Stimulated activated CD4-positive, alpha-beta T cell treated with anti-CD3 and anti-CD28 coated beads, Interleukin-4, amount 100 ng/mL, for 24 hours (primary cell): ENCODE results near the gene GTF2A1L.

Source experiments
- DNase-seq: peaks from one replicate; pipeline ENCODE4 v3.0.0-alpha.2; 2020

The GTF2A1L gene

DNA sequence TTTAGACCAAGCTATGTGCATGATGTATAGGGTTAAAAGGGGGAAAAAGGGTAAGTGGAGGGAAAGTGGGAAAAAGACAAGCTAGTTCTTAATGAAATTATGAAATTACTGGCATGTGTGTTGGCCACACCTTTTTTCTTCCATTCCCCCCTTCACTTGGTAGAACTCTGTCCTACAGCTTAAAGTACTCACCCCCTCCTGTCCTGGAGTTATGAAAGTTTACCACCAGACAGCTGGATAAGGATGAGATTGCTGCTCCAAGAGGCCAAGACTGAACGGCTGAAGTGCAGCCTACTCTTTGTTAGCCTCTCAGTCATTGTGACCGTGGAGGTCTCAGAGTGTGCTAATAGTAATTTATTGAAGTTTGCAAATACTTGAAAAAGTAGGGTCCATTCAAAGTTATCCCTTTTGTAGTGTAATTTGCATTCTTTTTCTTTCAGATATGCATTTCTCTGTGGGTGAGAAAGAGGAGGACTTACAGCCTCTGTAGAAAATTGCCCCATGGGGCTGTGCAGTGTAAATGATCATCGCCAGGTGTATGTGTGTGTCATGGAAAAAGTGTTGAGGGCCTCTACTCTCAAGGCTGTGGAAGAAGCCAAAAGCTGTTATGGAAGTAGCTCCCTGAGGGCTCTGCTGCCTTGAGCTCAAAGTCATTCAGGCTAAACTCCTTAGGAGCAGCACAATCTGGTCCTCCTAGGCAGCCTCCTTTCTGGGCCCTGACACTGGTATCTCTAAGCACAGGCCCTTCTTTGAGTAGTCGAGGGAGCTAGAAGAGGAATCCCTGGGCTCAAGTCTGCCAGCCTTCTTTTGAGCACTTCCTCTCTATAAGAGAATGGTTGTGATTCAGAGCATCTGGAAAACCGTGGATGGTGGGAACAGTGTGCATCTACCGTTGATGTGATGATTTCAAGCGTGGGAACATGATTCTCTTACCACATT is 91.7 kb downstream of the GTF2A1L start:
- DNase-seq, result no peak

DNA sequence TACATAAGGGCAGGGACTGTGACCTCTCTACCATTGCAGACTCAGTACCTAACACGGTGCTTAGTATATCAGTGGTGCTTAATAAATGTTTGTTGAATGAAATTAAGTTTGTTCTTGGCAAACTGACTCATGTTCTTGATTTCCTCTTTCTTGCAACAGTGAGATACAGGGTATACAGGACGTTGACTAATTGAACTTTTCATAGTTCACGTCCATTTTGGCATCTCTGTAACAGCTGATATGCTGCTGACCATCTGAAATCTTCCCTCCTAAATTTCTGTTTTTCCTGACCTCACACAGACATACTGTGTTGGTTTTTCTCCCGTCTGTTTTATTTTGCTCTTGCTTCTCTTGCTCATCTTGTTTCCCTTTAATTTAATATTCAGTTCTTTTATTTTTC is 93.7 kb downstream of the GTF2A1L start:
- DNase-seq, result no peak

DNA sequence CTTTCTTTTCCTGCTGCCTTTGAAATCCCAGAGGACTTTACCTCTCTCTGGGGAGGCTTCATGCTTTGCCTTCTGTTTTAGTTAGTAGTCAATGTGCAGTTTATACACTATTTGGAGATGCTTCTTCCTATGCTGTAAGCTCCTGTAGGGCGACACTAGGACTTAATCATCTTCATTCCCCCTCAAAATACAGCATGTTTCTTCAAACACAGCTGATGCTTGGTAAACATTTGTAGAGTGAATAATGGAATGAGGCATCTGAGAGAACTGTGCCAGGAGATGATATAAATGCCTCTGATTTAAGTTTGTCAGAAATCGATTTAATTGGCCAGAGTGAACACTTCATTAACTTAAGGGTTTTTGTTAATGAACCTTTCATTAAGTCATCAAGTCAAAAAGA is 94.5 kb downstream of the GTF2A1L start:
- DNase-seq, result no peak

DNA sequence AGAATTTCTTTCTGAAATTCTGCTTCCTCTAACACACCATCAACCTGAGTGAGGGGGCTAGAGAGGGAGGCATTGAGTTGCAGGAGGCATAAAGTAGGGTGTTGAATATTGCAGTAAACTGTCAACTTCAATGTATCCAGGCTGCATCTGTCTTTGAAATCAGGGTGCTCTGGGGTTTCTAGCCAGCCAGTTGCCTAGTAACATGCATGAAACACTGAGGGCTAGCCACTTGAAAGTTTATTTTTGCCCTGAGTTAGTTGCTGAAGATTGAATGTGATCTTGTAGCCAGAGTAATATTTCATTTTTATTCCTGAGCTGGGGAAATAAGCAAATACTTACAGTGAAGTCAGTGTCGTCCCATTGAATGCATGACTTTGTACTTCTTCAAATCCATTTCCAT is 96.0 kb downstream of the GTF2A1L start:
- no peak for DNase-seq

DNA sequence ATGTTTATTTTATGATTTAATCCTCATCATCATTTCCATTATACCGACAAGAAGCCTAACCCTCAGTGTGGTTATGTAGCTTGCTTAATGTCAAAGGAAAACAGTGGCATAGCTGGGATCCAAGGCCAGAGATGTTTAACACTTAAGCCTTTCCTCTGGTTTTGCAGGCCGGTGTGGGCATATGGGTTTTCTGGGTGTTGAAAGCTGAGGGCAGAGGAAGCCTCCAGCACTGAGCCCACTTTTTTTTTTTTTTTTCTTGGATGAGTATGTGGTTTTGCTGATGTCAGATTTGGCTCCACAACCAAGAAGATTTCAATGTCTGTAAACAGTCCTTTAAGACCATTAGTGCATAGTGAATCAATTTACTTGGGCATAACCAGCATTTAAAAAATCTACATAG is 96.6 kb downstream of the GTF2A1L start:
- DNase-seq, result no peak

DNA sequence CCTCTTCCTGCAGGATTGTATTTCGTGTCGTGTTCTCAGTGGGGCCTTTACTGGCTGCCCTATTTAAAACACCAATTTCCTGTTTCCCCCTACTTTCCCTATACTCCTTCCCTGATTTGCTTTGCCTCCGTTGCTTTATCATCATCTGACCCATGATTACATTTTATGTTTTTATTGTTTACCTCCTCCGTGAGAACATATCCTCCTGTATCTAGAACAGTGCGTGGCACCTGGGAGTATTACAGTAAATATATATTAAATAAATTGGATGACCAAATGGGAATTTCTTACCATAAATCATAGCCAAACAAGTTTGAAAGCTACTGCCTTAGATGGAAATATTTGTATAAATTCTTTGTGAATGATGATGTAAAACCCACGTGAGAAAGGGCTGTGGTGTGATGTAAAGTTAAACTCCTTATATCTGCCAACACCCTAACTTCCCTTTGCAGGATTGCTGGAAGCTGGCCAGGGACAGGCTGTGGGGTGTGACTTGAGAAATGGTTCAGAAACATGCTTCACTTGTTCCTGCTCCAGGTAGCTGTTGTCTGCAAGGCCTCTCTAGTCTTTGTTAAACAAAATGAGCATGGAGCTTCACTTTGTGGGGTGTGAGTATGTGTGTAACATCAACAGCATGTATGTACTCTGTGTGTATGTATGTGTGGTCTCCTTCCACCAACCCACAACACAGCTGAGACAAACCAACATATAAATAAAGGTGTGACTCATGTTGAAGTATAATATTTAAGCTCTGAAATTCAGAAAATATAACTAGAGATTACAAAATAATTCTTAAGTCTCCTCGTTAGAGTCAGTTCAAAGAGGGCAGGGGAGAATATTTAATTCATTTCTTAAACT is 97.6 kb downstream of the GTF2A1L start:
- no peak for DNase-seq

DNA sequence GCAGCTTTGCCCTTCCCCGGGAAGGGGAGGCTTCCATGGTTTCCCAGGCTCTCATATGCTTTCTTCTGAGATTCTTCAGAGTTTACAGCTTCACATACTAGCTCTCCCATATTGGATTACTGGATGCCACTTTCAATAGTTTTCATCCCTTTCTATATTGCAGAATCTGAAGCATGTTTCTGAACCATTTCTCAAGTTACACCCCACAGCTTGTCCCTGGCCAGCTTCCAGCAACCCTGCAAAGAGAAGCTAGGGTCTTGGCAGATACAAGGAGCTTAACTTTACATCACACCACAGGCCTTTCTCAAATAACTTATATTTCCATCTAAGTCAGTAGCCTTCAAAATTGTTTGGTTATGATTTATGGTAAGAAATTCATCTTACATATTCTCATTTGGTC is 98.3 kb downstream of the GTF2A1L start:
- DNase-seq, result no peak

DNA sequence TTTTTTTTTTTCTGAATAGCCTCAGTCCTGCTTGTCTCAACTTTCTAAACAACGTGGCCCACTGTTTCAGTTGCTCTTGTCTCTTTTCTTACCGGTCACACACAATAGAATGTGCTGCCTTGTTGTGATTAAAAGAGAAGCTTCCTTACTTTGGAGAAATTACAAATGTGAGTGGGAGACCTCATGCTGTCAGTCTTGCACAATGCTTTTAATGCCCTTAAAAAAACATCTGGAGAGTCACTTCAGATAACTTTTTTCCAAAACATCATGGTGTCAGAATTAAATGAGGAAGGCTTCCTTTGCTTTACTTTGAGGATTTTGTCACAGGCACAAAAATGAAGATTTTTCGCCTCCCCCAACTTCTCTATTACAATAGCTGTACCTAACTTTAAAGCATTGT is 100.2 kb downstream of the GTF2A1L start:
- DNase-seq, result no peak

DNA sequence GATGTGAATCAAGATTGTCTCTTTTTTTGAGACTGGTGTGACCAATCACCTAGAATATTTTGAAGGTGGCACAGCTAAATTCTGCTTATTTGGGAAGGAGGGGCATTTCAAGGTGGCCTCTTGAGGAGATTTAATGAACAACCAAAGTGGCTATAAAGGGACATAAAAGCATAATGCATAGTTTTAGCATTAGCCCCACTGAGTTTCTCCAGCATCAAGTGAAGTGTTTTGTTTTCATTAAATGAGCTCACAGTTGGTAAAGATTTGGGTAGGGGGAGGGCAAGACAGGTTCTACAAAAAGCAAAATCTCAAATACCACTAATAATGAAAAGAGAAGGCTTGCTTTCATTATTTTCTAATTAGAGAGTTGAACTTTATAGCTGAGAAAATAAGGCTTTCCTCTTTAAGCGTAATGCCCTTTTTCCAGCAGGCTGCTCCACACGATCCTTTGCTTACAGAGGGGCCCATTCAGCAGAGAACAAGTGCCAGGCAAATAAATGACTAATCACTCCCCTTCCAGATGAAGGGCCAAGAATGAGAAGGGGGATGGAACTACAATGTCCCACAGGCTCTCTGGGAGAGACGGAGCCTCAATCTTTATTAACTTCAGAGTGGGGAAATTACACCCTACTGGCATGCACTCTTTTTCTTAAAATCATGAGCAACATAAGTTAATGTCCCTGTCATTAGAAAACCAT is 102.0 kb downstream of the GTF2A1L start:
- DNase-seq, result no peak

DNA sequence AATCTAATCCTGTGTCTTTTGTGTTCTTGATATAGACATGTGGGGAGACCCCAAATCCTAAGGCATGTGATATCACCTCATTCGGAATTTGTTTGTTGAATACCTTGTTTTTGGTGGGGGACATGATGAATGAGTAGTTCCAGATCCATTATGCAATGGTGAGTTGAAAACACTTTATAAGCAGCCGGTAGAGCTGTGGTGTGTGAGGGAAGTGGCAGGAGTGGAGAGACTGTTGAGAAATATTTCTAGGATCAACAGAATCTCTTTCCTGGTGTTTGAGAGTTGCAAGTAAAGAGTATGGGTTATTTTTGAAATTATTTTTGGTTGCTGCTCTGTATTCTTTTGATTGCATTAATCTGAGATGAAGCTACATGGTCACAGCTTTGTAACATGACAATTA is 103.5 kb downstream of the GTF2A1L start:
- no peak for DNase-seq

DNA sequence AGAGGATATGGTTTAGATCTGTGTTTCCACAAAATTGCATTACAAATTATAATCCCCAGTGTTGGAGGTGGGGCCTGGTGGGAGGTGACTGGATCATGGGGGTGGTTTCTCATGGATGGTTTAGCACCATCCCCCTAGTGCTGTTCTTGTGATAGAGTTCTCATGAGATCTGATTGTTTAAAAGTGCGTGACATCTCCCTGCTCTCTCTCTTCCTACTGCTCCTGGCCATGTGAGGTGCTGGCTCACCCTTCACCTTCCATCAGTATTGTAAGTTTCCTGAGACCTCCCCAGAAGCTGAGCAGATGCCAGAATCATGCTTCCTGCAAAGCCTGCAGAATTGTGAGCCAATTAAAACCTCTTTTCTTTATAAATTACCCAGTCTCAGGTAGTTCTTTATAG is 104.7 kb downstream of the GTF2A1L start:
- no peak for DNase-seq

DNA sequence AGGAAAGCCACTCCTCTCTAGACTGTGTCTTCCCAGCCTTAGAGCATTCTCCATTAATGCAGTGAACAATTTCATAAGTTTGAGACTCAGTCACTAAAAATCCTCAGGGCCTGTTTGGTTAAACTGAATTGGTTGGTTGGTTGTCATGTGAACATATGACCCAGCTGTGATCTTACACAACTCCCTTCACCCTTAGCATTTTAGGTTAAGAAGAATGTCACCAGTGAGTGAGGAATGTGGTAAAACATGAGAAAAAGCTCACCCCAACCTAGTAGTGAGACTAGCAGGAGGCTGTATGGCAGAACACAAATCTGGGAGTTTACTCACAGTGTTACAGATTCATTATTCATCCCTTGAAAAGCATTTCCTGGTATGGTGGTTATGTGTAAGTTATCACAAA is 105.5 kb downstream of the GTF2A1L start:
- DNase-seq, result no peak

DNA sequence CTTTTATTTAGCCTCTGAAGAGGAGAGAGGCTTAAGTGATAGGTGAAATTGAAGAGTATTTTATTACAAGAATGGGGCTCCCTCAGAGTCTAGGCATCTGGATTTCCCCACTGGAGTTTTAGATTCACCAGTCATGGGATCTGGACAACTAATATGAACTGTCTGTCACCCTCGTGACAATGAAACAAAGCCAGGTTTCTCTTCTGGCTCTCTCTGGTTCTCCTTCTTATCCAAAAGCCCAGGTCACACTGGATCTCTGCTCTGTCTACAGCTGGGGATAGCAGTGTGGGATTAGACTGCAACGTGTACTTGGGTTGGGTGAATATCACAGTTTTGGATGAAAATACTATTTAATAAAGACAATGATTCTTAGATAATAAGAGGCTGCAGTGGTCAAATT is 106.6 kb downstream of the GTF2A1L start:
- DNase-seq, result no peak

DNA sequence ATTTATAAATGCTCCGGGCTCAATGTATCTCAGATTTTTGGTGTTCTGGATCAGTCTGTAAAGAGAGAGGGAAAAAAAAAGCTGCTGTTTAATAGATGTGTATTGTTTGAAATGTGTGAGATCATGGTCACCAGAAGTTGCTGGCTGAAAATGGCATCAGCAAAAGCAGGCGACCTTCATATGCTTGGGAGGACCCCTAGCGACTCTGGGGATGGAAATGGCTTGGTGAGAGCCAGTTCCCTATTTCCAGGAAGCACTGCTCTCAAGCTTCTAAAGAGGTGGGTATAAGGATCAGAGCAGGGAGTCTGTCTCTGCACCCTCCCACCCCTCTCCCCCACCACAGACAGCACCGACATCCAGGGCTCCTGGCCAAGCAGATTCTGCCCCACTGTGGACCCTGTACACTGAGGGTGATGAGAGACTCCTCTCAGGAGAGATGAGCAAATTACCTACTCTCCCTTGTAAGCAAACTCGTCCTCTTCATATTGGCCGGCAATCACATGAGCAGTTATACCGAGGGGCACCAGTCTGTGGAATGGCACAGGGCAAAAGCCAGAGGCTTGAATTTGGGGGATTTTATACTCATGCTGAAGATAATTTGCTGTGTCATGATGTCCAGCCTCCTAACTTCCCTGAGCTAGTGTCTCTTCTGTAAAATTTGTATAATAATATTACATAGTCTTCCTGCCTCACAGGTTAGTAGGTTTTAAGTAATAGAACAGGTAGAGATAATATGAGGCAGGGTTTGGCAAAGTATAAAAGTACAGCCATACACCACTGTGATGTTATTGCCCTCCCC is 108.2 kb downstream of the GTF2A1L start:
- no peak for DNase-seq

DNA sequence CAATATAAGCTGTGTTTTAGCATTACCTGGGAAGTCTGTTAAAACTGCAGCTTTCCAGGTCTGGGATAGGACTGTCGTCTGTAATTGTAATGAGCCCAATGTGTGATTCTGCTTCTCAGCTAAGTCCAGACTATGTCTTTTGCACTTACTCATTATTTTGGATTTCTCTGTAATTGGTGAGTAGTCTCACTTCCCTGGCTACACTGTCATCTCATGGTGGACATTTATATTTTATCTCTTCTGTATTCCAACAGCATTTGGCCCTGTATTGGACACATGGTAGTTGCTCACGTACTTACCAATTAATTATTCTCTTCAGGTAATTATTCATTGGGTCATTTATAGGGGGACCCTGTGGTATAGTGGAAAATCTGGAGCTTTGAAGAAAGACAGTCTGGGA is 109.9 kb downstream of the GTF2A1L start:
- DNase-seq, result no peak

DNA sequence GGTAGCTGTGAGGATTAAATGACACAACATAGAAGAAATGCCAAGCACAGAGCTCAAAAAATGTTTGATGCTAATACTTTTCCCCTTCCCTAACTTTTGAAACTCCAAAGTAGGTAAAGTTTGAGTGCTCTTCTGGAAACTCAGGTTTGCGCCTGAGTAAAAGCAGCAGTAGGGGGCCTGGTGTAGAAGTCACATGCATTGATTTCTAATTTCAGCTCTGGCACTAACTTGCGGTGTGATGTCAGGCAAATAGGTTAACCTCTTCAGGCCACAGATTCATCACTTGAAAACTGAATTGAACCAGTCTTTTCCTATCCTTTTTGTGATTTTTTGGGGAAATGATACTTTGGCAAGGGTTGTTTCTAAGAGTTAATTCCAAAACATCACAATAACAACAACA is 110.6 kb downstream of the GTF2A1L start:
- no peak for DNase-seq

DNA sequence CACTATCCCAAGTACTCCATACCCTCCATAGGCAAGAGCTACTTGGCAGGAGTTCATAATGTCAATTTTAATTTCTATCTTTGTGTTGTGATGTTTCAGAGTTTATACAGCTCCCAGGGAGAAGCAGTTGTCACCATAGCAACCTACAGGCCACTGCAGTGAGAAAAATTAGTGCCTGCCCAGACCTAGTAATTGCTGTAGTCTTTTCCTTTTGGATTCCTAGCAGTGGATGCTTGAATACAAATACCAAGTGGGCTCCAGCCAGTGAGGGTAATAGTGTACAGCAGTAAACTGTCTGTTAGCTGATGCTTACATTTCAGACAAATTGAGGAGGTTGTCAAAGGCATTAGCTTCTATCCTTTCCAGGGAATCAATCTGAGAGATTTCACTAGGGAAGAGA is 111.2 kb downstream of the GTF2A1L start:
- no peak for DNase-seq
